Hindlimb muscle (tissue), 1 donor: ENCODE results near the gene ELFN2. TPM values are rescaled to one million over a fixed set of nuclear protein-coding genes. Genes with fewer than 3 reads are reported as not detected.

Experiments used
- DNase-seq: peaks from one replicate; pipeline ENCODE4 v3.0.0-alpha.2; 2013
- polyA plus RNA-seq: library from polyadenylated mRNA; unstranded; fragments of 120-200 nt; gene quantifications from one replicate; pipeline ENCODE4 v1.2.1, GENCODE V29; 2013; ENCODE audit not compliant: insufficient read length

Gene ELFN2
- polyA plus RNA-seq, 1 donor: 1.1 TPM

DNA sequence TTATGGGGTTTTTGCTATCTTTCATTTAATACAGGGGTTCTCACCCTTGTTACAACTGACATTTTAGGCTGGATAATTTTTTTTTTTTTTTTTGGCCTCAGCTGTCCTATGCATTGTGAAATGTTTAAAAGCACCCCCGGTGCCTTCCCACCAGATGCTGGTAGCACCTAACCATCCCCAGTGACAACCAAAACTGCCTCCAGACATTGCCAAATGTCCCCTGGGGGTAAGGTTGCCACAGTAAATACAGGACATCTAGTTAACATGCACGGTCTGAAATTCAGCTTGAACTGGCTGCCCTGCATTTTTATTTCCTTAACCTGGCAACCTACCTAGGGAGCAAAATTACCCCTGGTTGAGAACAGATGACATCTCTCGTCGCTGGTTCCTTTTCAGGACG lies 72.6 kb downstream of the ELFN2 start:
- no peak for DNase-seq

DNA sequence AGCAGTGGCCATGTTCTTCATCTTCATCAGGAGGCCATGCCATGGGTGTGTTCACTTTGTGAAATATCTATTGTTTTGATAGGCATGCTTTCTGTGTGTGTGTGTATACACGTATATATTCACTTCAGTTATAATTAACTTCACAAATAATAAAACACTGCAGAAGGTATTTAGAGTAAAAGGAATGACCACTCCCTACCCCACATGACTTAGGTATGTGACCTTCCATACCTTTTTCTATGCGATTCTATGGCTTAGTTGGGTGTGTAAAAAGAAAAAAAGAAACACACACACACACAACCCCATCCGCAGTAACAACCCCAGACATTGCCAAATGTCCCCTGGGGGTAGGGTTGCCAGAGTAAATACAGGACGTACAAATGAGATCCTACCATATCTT lies 73.0 kb downstream of the ELFN2 start:
- DNase-seq: no peak

DNA sequence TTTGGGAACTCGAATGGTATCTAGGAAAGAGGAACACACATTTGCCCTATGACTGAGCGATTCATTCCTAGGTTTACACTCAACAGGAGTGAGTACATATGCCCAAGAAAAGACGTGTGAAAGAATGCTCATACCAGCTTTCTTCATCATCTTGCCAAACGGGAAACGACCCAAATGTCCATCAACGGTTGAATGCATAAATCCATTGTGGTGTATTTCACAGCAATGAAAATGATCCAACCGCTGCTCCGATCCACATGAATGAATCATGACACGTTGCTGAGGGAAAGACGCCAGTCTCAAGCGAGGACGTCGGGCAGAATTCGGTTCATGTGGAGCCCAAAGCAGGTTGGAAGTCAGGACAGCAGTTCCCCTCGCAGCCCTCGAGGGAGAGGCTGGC lies 73.4 kb downstream of the ELFN2 start:
- DNase-seq: no peak

DNA sequence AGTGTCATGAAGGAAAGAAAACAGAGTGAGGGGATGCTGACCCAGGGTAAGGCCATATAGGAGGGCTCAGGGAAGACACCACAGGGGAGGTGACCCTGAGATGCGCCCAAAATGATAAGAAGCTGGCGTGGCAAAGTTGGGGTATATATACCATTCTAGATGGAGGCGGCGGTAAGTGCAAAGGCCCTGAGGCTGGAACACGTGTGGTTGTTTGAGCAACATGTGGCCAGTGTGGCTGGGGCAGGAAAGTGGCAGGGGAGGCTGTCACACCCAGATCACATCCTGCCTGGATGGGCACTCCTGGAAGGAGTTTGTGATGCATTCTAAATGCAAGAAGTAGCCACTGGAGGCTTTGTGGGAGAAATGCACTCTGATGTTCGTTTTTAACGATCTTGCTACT lies 74.8 kb downstream of the ELFN2 start:
- DNase-seq: no peak

DNA sequence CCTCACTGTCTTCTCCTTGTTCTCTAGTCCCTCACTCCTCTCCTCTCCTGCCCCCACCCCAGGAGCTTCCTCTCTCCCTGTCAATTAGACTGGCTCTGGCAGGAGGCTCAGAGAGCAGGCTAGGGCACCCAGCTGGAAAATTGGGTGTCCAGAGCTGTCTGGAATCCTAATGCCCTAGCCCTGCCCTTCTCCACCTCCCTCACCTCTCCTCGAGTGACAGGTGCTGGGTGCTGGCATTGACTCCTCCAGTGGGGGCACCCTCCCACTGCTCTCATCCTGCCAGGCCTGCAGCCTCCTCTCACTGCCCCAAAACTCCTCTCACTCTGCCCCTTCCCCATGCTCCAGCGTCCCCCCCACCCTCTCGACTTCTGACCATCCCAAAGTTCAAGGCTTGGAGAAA lies 76.0 kb downstream of the ELFN2 start:
- DNase-seq: no peak

DNA sequence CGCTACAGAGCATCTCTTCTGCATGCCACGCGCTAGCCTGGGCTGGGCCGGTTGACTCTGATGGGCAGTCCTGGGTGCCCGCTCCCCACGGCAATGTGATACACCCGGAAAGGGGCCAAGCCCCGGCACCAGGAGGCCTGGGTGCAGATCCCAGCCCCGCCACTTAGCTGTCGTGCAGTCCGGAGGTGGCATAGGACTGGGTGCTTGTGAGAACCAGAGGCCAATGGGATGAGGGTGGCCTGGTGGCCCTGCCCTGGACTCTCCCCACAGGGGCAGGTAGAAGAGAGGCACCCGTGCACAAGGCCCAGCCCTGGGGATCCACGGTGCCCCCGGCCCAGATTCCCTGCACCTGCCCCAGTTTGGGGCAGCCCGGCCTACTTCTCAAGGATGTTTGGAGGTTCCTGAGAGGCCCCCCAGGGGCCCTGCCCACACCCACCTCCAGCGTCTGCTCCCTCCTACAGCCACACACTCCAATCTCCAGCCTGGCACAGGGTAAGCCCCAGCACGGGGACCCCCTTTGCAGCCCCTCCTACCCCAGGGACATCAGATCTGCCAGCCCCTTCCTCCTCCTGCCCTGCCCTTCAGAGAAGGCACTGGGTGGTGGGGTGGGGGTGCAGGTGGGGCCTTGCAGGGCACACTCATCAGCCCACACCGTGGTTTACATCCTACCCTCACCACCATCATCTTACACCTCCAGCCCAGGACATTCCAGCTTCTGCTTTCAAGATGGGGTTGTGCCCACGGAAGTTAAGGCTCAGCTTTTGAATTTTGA lies 78.0 kb downstream of the ELFN2 start:
- DNase-seq: no peak

DNA sequence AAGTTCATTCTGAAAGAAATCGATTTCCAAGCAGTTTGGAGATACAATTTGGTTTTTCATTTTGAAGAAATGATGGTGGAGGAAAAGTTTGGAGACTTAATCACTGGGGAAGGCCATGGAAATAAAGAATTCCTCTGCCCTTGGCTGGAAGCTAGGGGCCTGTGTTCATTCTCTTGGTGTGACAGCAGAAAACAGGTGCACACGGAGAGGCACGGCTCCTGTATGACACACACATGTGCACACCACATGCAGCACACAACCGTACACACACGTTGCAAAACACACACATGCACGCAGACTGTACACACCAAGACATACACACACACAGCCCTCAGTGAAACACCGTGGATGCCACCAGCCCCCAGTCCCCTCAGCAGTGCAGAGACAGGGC lies 80.8 kb downstream of the ELFN2 start:
- DNase-seq: no peak

DNA sequence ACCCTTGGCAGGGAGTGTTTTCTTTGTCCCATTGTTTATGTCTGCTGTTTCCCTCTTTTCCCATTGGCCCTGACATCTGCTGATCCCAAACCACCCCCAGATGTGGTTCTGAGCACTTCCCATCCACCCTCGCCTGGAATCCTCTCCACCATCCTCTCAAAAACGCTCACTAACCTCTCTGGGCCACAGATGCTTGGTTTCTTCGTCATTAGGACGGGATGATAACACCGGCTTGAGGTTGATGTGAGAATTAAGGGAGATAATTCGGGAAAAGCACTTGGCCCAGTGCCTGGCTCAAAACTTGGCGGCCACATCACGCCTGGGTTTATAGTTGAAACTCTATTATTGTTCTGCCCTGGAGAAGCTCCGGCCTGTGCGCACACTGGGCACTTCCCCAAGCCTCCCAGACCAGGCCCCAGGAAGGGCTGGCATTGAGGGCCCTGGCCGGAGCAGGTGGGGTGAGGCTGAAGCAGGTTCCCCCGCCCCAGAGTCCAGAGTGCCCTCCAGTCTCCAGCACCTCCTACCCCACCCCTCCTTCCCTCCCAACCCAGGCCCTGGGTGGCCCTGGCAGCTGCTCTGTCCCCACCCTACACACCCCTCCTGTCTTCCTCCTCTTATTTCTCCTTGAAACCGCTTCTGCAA lies 81.3 kb downstream of the ELFN2 start:
- peak; percentile 37 for DNase-seq

DNA sequence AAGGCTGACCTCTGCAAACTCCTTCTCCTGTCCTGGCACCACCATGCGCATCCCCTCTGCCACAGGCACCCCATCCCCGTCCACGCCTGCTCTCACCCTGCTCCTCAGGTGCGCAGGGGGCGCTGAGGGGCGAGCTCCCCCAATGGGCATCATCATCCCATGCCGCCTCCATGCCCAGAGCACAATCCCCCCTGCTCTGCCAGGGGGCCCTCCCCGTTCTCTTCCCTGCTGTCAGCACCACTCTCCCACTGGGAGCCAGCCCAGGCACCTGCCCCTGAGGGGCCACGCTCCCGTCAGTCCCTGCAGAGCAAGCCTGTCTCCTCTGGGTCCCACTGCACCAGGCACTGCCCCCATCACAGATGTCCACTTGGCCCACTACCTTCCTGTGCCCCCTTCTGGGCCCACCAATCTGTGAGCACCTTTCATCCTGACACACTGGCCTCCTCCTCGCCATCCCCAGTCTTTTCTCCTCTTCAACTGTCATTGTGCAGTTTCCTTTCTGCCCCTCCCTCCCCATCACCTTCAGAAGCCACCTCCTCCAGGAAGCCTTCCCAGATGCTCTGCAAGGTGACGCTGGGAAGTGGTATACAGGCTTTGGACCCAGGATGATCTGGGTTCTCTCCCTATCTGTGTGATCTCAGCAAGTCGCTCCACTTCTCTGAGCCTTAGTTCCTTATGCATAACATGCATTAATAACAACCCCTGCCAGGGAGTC lies 82.4 kb downstream of the ELFN2 start:
- DNase-seq: no peak

DNA sequence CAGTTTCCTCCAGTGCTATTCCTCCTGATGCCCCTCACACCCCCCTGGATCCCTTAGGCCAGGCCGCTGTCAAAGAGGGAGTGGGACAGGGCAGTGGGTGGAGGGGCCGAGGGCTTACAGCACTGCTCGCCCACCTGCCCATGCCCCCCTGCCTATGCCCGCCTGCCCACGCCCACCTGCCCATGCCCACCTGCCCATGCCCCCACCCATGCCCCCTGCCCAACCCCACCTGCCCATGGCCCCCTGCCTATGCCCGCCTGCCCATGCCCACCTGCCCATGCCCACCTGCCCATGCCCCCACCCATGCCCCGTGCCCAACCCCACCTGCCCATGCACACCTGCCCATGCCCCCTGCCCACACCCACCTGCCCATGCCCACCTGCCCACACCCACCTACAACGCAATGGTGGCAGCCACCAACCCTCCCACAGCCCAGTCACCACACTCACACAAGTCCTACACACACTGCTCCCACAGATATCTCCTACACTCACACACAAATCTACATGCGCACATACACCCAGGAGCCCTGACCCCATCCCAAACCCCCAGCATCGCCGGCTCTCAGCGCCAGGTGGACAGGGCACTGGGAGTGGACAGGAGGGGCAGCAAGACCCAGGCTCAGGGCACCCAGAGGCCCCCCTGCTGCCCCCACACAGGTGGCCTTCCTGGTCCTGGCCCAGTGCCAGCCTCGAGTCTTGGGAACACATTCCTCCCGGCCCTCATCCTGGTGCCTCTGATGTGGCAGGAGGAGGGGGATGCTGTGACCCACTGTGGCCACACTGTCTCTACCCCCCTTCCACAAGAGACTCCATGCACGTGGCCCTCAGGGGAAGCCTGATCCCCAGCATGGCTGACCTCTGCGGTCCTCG lies 83.2 kb downstream of the ELFN2 start:
- no peak for DNase-seq

DNA sequence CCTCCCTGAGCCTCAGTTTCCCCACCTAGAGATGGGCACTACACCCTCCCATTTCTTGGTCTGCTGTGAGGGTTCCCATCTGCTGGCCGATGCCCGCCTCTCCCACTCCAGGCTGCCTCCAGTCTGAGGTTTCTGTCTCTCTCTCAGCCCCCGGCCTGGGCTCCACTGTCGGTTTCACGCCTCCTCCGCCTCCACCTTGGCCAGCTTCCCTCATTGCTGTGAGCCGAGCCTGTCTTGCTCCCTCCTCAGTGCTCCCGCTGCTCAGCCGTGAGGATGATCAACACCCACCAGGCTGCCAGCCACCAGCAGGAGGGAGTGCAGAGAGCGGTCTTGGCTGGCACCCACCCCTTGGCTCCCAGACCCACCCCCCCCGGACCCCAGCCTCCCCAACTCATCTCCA lies 83.9 kb downstream of the ELFN2 start:
- DNase-seq: no peak

DNA sequence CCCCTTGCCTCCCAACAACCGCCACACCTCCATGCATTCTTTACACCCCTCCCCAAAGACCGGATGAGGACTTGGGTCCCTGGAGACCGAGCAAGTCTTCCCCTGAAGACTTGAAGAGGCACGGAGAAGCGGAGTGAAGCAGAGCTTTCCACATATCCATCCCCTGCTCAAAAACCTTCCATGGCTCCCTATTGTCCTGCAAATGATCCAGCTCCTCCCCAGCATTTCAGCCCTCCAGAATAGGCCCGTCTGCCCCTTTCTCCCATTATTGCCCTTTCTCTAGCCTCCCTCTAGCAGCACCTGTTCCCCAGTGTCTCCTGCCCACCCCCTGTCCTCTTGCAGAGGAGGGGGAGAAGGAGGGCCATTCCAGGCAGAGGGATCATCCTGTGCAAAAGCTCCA lies 85.2 kb downstream of the ELFN2 start:
- DNase-seq: no peak

DNA sequence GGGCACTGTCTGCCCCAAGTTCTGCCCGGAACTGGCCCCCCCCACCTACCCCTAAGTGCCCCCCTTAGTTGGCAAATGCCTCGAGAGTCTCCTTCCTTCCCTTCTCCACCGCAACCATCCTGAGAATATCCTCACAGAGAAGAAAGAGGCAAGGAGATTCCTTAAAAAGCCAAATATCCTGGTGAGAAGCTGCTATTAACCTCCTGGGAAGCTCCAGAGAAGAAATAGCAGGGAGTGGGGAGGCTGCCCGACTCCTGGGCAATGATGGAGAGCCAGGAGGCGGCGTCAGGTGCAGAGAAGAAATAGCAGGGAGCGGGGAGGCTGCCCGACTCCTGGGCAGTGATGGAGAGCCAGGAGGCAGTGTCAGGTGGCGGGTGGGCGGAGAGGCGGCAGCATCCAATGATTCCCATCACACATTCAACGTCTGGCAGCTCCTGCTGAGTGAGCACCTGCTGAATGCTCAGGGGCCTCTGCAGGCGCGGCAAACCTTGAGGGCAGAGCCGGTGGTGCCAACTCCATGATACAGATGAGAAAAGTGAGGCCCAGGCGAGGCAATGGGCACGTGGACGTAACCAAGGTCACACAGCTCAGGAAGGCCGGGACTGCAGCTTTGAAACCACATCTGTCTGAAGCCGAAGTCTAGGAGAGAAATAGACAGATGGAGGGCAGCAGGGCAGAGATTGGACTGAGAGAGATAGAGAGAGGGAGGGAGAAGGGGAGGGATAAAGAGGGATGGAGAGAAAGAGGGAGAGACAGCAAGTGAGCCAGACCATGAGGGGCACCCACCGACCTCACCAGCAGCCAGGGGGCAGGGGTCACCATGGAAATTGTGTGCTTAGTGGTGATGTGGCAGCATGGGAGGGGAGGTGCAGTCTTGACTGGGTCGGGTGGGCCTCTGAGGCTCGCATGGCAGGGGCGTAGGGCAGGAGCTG lies 86.7 kb downstream of the ELFN2 start:
- DNase-seq: no peak

DNA sequence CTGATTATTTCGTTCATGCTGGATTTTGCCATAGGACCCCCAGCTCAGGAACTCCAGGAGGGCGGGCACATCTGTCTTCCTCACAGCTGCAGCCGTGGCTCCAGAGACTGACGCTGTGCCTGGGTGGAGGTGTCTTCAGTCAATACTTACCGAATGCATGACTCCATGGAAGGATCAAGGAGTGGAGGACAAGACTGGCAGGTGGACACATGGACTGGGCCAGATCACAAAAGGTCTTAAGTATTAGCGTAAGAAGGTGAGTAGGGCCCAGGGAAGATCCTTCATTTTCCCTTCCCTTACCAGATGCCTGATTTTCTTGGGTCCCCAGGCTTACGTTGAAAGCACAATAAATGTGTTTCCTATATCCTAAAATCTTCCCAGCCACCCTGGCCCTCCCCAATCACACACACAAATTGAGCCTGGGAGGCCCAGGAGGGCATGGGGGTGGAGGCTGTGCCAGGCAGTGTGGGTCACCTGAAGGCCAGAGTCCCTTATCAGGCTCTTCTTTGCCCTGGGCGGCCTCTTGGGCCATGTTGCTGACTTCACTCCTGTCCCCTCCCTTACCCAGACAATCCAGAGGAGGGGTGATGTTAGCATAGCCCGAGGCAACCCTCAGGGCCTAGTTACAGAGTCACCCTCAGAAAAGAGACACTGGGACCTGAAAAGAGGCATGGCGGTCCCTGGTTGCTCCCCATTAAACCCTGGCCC lies 88.6 kb downstream of the ELFN2 start:
- no peak for DNase-seq

DNA sequence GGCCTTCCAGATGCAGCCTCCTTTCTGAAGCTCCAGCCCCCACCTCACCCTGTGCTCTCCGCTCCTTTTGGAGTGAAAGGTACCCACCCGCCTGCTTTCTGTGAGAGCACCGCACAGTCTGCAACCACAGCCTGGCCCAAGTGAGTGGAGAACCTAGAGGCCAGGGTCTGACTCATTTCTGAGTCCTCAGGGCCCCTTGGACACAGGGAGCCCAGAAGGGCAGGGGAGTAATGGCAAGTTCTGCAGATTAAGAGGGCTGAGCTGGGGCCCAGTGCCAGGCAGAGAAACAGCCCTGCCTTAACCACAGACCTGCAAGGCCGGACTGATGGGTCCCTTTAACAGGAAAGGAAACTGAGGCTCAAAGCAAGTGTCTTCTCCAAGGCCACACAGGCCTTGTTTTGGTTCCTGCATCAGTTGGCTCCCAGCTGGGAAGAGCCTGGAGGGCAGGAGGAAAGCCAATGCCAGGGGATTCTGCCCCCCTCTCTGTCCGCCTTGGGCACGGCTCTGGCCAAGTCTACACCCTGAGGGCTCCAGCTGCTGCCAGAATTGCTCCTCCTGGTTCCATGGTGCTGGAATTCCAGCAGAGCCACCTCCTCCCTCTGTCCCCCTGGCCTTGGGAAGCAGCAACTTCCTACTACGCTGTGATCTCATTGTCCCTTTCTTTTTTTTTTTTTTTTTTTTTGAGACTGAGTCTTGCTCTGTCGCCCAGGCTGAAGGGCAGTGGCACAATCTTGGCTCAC lies 89.9 kb downstream of the ELFN2 start:
- DNase-seq: no peak

DNA sequence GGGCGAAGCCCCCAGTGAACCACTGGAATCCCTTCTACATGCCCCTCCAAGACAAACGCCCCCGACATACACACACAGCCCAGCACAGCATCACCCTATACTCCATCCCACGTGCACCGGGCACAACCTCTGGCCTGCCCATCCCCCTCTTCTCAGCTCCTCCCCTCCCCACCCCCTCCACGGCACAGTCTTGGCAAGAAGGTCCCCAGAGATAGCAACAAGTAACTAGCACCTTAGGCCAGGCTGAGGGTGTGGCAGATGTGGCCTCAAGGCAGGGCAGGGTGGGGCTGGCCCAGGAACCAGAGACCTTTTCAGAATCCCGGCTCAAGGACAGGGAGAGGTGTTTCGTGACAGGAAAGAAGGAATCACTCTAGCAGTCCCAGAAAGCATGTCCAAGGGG lies 90.7 kb downstream of the ELFN2 start:
- no peak for DNase-seq

DNA sequence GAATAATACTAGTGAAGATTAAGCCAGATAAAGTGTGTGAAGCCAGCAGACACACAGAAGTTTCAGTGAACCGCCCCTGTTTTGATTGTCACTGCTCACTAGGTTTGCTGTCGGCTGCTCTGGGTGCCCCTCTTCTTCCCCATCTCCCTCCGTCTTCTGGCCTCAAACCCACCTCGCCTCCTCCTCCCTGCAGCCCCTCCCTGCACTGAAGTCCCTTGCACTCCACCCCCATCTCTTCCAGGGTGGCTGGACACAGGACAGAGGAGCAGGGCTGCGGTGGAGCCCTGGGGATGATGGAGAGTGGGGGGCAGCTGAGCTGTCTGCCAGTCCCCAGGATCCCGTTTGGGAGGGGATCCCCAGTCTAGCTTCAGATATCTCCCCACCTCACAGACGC lies 91.5 kb downstream of the ELFN2 start:
- no peak for DNase-seq

DNA sequence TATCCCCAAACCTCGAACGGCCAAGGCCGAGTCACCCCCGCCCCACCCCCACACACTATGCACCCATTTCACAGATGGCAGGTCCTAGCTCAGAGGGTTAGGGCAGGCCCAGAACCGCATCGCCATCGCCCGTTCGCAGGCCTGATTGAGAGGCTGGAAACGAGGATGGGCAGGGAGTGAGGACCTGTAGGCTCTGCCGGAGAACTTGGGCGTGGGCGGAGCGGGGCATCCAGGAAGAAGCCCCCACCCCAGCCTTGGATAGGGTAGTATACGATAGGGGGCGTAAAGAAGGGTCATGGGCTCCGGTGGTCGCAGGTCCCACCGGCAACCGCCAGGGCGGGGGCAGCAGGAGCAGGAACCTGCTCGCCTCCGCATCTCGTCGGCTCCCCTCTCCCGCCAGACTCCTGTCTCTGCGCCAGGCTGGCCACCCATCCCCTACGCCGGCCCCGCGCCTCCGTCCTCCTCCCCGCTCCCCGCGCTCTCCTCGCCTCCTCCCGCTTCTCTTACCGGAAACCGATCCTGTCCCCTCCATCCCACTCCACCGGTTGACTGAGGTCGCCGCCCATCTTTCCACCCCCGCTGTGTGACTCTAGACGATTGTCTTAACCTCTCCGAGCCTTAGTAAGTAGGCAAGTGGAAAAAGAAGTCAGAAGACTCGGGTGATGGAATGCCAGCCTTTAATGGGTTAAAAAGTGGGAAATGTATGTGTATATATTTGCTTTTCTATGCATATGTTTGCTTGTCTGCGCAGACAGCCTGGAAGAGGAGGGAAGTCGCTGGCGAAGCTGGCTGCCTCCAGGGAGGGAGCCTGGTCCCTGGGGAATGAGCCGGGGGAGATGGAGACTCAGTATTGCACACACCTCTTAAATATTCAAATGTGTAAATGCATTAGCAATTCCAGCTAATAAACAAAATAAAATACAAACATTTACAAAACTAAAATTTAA lies 92.1 kb downstream of the ELFN2 start:
- no peak for DNase-seq

DNA sequence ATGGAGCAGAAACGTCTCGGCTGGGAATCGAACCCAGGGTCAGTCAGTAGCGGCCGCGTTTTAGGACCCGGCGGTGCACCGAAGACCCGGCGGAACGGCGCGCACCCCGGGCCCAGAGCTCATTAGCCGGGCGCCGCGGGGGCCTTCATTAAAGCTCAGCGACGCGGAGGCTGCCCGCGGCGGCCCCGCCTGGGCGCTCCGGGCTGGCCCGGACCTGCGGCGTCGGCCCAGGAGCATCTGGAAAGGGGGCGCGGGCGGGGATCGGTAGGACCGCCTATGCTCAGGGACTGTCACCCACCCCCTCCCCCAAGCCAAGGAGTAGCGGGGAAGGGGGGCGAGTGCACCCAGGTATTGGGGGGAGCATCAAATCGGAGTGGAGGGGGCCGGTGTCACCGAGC lies 92.8 kb downstream of the ELFN2 start:
- DNase-seq: no peak
